Spleen (tissue), 7 donors: Measurements from ENCODE around the gene TEX101.

Experiments used
- CTCF ChIP-seq, 11 experiments: fragments of 200-600 bp in 7 of 11; fragments of 450-650 bp in 4 of 11; sonication (generic) in 4 of 11; IDR thresholded peaks in 8 of 11; conservative IDR thresholded peaks in 3 of 11; 1 replicate in 7 of 11; 2 replicates in 4 of 11; pipeline versions ENCODE4 v1.4.0 to v1.8.0; 2016 to 2021; ENCODE audit warnings: antibody characterized with exemption in 11 of 11, inconsistent platforms in 4 of 11, mild to moderate bottlenecking in 1 of 11
- POLR2A ChIP-seq, 3 donors: fragments of 450-650 bp; IDR thresholded peaks; one replicate each; pipeline ENCODE4 v1.5.1; 2017; ENCODE audit warnings: antibody characterized with exemption in 3 of 3, mild to moderate bottlenecking in 1 of 3
- donor health status: DM: no; HTN: no; CAD: no; lungs with moderate emphysema.
- donor health status: DM: no; HTN: no; CAD: no.
- donor health status: DM: no; HTN: no; CAD: no.

GRCh38 chr19:43466793-43467192 is 52.1 kb downstream of the TEX101 start:
- TF ChIP-seq CTCF (IDR thresholded peaks at IDR 0.05 in 8 of 11, conservative IDR thresholded peaks at IDR 0.05 in 3 of 11) (no peak), POLR2A (IDR thresholded peaks at IDR 0.05) (no peak)
